ENCODE measurements around the gene RPS17. TPM values are rescaled to one million over a fixed set of nuclear protein-coding genes. Genes with fewer than 3 reads are reported as not detected.

The RPS17 gene
- total RNA-seq, 3 donors from 2014 or later = 921 to 1,089 (median 1,038) TPM

- DNase-seq (no peak), ATAC-seq (no peak)
- intact Hi-C loops (cut with DNase I, micrococcal nuclease) = no loop called here
- TF ChIP-seq CTCF (IDR thresholded peaks at IDR 0.05) = no peak
- no peak overlapping the region for H3K4me3 ChIP-seq
- peaks cover 8% of the 10 kb centered on the region for H3K4me1 ChIP-seq (ENCODE audit: low read depth)
- peaks cover 9% of the 10 kb centered on the region for H3K36me3 ChIP-seq (ENCODE audit: low read depth)
- no peaks in the 10 kb centered on the region for H3K9me3 ChIP-seq
These were observed 6.5 kb downstream of the RPS17 start for GRCh38 chr15:82533801-82534200.

DNA sequence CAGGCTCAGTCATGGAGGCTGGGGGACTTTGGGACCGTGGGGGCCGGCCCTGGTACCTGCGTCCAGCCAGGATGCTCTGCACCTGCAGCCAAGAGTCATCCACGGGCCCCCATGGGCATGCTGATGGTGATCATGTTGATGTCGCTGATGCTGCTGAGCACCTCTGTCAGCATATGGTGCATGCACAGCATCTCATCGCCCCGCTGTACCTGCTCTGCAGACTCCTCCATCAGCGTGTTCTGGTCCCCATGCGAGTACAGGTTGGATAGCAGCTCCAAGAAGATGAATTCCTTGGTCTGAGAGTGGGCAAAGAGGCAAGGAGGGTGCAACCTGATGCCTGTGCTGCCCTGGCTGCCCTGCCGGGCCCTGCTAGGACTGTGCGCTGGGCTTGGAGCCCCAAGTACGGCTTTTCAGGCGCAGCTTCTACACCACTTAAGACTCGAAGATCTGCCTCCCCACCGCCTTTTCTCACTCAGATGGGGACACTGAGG, 7.2 kb downstream of the RPS17 start:
- Histone ChIP-seq H3K4me3 (no peak overlapping the region), H3K9me3 (no peaks in the 10 kb centered on the region), H3K36me3 (ENCODE audit: low read depth) (peaks cover 9% of the 10 kb centered on the region), H3K4me1 (ENCODE audit: low read depth) (peaks cover under 1% of the 10 kb centered on the region)
- intact Hi-C loops (cut with DNase I, micrococcal nuclease) = no loop called here
- no peak for ATAC-seq
- no peak for TF ChIP-seq CTCF (IDR thresholded peaks at IDR 0.05)
- no peak for DNase-seq

DNA sequence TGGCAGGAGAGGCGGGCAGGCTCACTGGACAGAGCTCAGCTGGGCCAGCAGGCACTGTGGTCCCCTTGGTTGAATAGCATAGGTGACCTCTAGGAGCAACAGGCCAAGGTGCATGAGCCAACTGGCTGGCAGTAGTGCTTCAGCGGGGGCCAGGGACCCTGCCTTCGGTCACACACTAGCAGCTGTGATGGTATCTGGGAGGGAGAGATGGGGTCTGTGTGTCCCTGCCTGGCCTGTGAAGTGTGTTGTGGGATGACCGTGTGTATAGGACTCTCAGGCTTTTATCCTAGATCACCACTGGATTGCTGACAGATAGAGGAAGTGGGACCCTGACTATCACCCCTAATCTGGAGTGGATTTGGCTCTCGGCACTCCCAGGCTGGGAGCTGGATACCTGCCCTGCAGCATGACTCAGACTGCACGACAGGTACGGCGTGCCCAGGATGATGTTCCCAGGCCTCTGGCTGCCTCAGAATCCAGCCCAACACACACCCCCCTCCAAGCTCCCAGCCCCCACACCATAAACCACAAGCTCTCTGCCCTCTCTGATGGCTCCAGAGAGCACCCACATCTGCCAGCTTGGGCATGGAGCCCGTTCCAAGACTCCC, 7.8 kb downstream of the RPS17 start:
- ATAC-seq (no peak), DNase-seq (no peak)
- TF ChIP-seq CTCF (IDR thresholded peaks at IDR 0.05) = no peak
- no peak overlapping the region for H3K4me3 ChIP-seq
- intact Hi-C loops (cut with DNase I, micrococcal nuclease) = no loop called here
- H3K9me3 ChIP-seq = no peaks in the 10 kb centered on the region
- no peaks in the 10 kb centered on the region for H3K4me1 ChIP-seq (ENCODE audit: low read depth)
- peaks cover 7% of the 10 kb centered on the region for H3K36me3 ChIP-seq (ENCODE audit: low read depth)

DNA sequence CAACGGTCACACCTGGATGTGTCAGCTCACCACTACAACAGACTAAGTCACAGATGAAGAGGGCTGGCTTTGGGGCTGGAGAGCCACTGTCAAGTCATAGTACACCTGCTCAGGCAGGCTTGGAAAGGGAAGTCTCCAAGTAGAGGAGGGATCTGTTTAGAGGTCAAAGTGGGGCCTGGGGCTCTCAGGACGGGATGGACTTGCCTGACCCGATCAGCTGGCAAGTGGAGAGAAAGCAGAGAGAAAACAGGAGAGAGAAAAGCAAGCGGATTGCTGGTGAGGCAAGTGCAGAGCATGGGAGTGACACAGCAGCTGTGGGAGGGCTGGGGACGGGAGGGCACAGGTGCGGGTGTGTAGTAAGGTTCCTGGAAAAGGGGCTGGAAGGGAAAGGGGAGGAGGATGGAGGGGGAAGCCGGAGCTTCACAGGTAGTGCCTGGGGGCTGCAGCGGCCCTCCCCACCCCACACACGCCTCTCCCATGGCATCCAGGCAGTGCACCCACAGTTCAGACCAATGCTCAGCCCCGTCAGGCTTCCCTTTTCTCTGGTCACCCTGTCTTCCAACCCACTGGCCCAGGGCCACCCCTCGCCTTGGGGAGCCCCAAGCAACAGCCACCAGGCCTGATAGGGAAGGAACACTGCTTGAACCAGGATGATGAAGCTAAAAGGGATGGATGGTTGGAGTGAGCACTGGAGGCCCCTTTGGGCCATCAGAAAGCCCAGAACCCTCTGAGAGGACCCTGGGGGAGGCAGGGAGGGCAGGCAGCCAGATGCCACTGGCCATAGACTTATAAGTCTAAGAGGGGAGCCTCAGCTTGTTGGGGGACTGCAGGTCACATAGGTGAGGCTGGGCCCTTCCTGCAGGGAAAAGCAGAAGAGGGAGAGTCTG, 8.5 kb downstream of the RPS17 start:
- Histone ChIP-seq H3K9me3 (no peaks in the 10 kb centered on the region), H3K4me3 (no peak overlapping the region), H3K36me3 (ENCODE audit: low read depth) (no peaks in the 10 kb centered on the region), H3K4me1 (ENCODE audit: low read depth) (no peaks in the 10 kb centered on the region)
- no peak for ATAC-seq
- DNase-seq = no peak
- no peak for TF ChIP-seq CTCF (IDR thresholded peaks at IDR 0.05)
- intact Hi-C loops (cut with DNase I, micrococcal nuclease) = no loop called here

GRCh38 chr15:82530606-82531379, 9.5 kb downstream of the RPS17 start:
- intact Hi-C loops (cut with DNase I, micrococcal nuclease) = no loop called here
- H3K4me3 ChIP-seq = no peak overlapping the region
- no peaks in the 10 kb centered on the region for H3K4me1 ChIP-seq (ENCODE audit: low read depth)
- TF ChIP-seq CTCF (IDR thresholded peaks at IDR 0.05) = peak; percentile 52
- DNase-seq (peak; percentile 69 to 91 (median 82)), ATAC-seq (peak; percentile 97)
- no peaks in the 10 kb centered on the region for H3K36me3 ChIP-seq (ENCODE audit: low read depth)
- H3K9me3 ChIP-seq = no peaks in the 10 kb centered on the region

All from mucosa of descending colon (tissue), 3 donors.